Common myeloid progenitor, CD34-positive (primary cell): ENCODE measurements around the gene SUMO3.

ENCODE experiments used
- CTCF ChIA-PET: fragments of 350-600 bp; sonication (Branson Sonifier 250); formaldehyde crosslinking; loops from one replicate; lab custom pipeline; 2021; ENCODE audit warnings: antibody characterized with exemption; lab: Charles Lee
- POLR2A ChIA-PET: fragments of 350-600 bp; sonication (Branson Sonifier 250); formaldehyde crosslinking; loops from one replicate; lab custom pipeline; 2021; ENCODE audit warnings: antibody characterized with exemption; lab: Charles Lee
- DNase-seq, 3 donors: peaks; one replicate each; pipeline versions ENCODE4 v3.0.0 to v3.0.0-alpha.2; 2013
- H3K27ac ChIP-seq, 2 experiments: 1 replicate in 1 of 2; 2 replicates in 1 of 2; pipeline ENCODE4 v1.7.0; 2013; ENCODE audit warnings: inconsistent platforms in 2 of 2, low read length in 2 of 2, mild to moderate bottlenecking in 2 of 2, low read depth in 1 of 2, moderate library complexity in 1 of 2; ENCODE audit not compliant: severe bottlenecking in 2 of 2, insufficient read depth in 1 of 2, poor library complexity in 1 of 2
- H3K27me3 ChIP-seq, 5 experiments: replicated peaks in 2 of 5; 1 replicate in 3 of 5; 2 replicates in 2 of 5; pipeline versions ENCODE4 v1.6.1 to v1.7.0; 2013; ENCODE audit warnings: low read length in 4 of 5, mild to moderate bottlenecking in 2 of 5, moderate library complexity in 2 of 5, inconsistent platforms in 1 of 5; ENCODE audit not compliant: insufficient read depth in 5 of 5, control insufficient read depth in 4 of 5
- H3K36me3 ChIP-seq, 4 experiments: 1 replicate in 2 of 4; 2 replicates in 2 of 4; pipeline versions ENCODE4 v1.6.1 to v1.7.0; 2013; ENCODE audit warnings: low read length in 3 of 4, control low read depth in 1 of 4, mild to moderate bottlenecking in 1 of 4; ENCODE audit not compliant: control insufficient read depth in 4 of 4, insufficient read depth in 4 of 4
- H3K4me1 ChIP-seq, 4 experiments: 1 replicate in 3 of 4; 2 replicates in 1 of 4; pipeline versions ENCODE4 v1.6.1 to v1.7.1; 2013; ENCODE audit warnings: low read length in 3 of 4, mild to moderate bottlenecking in 3 of 4, control low read depth in 1 of 4, inconsistent platforms in 1 of 4, moderate library complexity in 1 of 4; ENCODE audit not compliant: control insufficient read depth in 4 of 4, insufficient read depth in 4 of 4; ENCODE audit errors: control extremely low read depth in 1 of 4
- H3K4me3 ChIP-seq, 7 experiments: 1 replicate in 4 of 7; 2 replicates in 3 of 7; pipeline versions ENCODE4 v1.5.1 to v1.7.0; 2013; ENCODE audit warnings: mild to moderate bottlenecking in 7 of 7, low read length in 6 of 7, moderate library complexity in 6 of 7, inconsistent platforms in 2 of 7, low read depth in 2 of 7, control low read depth in 1 of 7; ENCODE audit not compliant: insufficient read depth in 4 of 7, control insufficient read depth in 1 of 7; ENCODE audit errors: extremely low read depth in 1 of 7
- H3K9me3 ChIP-seq, 5 experiments: 1 replicate in 4 of 5; 2 replicates in 1 of 5; pipeline versions ENCODE4 v1.6.1 to v1.7.1; 2013; ENCODE audit warnings: low read length in 4 of 5, mild to moderate bottlenecking in 2 of 5, inconsistent platforms in 1 of 5, low read depth in 1 of 5, moderate library complexity in 1 of 5; ENCODE audit not compliant: control insufficient read depth in 4 of 5, insufficient read depth in 2 of 5; ENCODE audit errors: control extremely low read depth in 1 of 5
- WGBS: methylation state at CpG from one replicate; pipeline ENCODE4 v1.1.5; 2013; ENCODE audit not compliant: insufficient coverage; 5-methylcytosine and 5-hydroxymethylcytosine counted together

The SUMO3 gene

DNA sequence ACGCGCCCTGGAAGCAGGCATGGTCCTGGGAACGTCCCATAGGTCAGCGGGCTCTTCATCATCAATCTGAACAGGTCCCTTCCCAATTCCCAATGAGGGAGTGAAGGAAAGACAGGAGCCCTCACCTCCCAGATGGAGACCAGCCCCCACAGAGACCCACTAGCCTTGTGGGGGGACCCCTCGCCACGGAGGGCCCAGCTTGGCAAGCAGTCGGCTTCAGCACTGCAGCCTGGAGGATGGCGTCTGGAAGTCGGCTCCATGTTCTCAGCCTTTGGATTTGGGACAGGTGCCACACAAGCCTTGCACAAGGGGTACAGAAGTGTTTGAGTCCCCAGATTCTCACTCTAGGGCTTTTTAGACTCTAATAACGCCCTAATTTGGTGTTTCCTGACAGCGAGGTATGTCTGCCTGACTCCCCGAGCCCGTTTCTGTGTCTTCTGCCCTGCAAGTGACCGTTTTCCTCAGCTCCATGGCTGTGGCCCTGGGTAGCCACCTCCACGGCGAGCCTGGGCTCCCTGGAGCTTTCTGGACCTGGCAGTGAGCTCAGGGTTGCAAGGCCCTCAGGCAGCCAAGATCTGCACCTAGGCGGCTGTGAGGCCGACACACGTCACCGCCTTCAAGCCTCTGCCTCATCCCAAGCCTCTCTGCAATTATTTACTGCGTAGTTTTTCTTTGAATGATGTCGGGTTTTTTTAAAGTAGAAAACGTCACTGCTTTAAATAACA lies 25.0 kb upstream of the SUMO3 start:
- POLR2A ChIA-PET, result no interaction called here
- no peaks in the 10 kb centered on the region for H3K27me3 ChIP-seq

DNA sequence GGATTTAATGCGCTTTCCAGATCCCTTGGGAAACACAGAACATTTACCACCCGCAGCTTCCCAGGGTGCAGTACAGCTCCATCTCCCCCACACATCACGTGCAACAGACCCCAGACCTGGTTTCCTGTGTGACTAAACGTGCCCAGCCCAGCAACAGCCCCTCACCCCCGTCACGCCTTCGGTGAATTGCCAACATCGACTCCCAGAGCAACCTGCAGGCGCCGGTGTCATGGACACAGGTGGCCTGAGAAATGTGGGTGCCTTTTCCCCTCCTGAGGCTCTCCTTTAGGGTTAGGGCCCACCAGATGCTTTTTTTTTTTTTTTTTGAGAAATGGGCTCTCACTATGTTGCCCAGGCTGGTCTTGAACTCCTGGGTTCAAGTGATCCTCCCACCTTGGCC lies 24.2 kb upstream of the SUMO3 start:
- Histone ChIP-seq H3K27ac (no peak overlapping the region), H3K4me1 (peaks cover 0 to 19% (median 19%) of the 10 kb centered on the region in 4 experiments), H3K9me3 (no peaks in the 10 kb centered on the region), H3K4me3 (no peak overlapping the region), H3K36me3 (no peaks in the 10 kb centered on the region), H3K27me3 (no peaks in the 10 kb centered on the region)
- no peak for DNase-seq
- 93% methylated on average over 10 of the region's 10 CpGs for WGBS
- POLR2A ChIA-PET, result no interaction called here
- CTCF ChIA-PET, result no interaction called here

More for the DNA sequence above, 25.0 kb upstream of the SUMO3 start:
- Histone ChIP-seq H3K27ac (no peak overlapping the region), H3K36me3 (peaks cover 0 to 3% (median 1%) of the 10 kb centered on the region in 4 experiments), H3K4me3 (no peak overlapping the region), H3K4me1 (peaks cover 0 to 24% (median 23%) of the 10 kb centered on the region in 4 experiments), H3K9me3 (no peaks in the 10 kb centered on the region)
- WGBS, result 96% methylated on average over 18 of the region's 23 CpGs
- no peak for DNase-seq
- CTCF ChIA-PET, result interaction anchor here (0.6 to 1.0 kb wide), 3 partner anchors 15 to 31 kb away, joined by 3 to 4 read pairs (median 3); partner anchors contain the start of gene PTTG1IP

DNA sequence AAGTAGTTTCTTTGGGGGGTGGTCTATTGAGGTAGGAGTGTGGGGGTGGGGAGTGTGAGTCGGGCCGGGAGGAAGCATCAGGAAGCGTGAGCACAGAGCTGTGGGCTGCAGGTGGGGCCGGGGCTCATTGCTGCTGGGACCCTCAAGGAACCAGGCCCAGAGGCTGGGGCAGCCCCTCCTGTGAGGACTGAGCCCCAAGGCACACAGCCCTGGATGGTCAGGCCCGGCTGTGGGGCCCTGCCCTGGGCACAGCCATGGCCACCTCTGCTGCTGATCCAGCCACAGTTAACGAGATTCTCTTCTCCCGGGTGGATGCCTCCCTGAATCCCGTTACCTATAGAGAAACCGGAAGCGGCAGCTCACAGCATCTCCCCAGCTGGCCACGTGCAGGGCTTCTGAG lies 22.9 kb upstream of the SUMO3 start:
- peaks cover 0 to 9% (median 6%) of the 10 kb centered on the region in 4 experiments for H3K4me1 ChIP-seq
- no peak overlapping the region for H3K27ac ChIP-seq
- POLR2A ChIA-PET, result no interaction called here
- CTCF ChIA-PET, result no interaction called here
- H3K27me3 ChIP-seq, result no peaks in the 10 kb centered on the region
- DNase-seq, result no peak
- H3K4me3 ChIP-seq, result no peak overlapping the region
- 90% methylated on average over 11 of the region's 11 CpGs for WGBS
- H3K36me3 ChIP-seq, result no peaks in the 10 kb centered on the region
- H3K9me3 ChIP-seq, result no peaks in the 10 kb centered on the region

GRCh38 chr21:44838951-44839350 lies 21.1 kb upstream of the SUMO3 start:
- ChIA-PET CTCF (no interaction called here), POLR2A (interaction anchor here (1.1 kb wide), 1 partner anchor 12 kb away, joined by 3 read pairs; no protein-coding TSS in a partner anchor)
- no peaks in the 10 kb centered on the region for H3K9me3 ChIP-seq
- DNase-seq, result no peak
- H3K36me3 ChIP-seq, result no peaks in the 10 kb centered on the region
- no peak overlapping the region for H3K4me3 ChIP-seq
- no peak overlapping the region for H3K27ac ChIP-seq
- H3K4me1 ChIP-seq, result peaks cover 0 to 2% (median 0%) of the 10 kb centered on the region in 4 experiments
- 98% methylated on average over 9 of the region's 9 CpGs for WGBS
- no peaks in the 10 kb centered on the region for H3K27me3 ChIP-seq

DNA sequence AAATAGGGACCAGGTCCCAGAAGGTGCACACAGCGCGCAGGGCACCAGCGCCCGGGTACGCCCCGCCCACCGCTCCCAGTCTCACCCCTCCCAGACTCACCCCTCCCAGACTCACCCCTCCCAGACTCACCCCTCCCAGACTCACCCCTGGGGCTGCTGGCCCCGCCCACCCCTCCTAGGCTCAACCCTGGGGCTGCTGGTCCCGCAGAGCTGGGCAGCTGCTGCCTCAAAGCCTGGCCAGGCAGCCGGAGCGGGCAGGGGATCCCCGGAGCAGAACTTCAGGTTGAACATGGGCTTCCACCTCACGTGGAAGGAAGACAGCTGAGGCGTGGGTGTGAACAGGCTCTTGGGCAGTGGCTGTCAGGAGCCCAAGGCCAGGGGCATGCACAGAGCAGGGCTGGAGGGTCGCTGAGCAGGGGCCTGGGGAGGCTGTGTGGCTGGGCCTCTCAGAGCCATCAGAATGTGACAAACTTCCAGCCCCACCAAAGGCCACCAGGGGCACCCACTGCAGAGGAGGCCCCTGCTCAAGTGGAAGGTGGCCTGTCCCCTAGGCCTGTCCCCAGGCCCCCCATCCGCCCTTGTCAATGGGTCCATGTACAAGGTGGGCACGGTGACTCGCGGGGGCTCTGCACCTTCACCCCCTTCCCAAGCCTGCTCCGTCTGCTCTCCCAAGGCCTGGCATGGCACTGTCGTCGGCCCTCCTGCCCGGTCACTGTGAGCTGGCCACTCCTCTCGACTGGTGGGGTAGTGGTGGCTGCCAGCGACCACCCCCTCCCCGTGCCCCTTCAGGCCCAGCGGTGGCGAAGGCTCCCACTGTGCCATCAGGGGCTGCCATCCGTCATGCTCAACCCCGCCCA lies 20.4 kb upstream of the SUMO3 start:
- ChIA-PET CTCF (interaction anchor here (1.5 kb wide), 1 partner anchor 9 kb away, joined by 5 read pairs; no protein-coding TSS in a partner anchor), POLR2A (no interaction called here)
- Histone ChIP-seq H3K4me1 (peaks cover 0 to 2% (median 0%) of the 10 kb centered on the region in 4 experiments), H3K4me3 (no peak overlapping the region), H3K9me3 (no peaks in the 10 kb centered on the region), H3K27me3 (no peaks in the 10 kb centered on the region), H3K36me3 (no peaks in the 10 kb centered on the region), H3K27ac (no peak overlapping the region)
- no peak for DNase-seq
- WGBS, result 97% methylated on average over 26 of the region's 30 CpGs

DNA sequence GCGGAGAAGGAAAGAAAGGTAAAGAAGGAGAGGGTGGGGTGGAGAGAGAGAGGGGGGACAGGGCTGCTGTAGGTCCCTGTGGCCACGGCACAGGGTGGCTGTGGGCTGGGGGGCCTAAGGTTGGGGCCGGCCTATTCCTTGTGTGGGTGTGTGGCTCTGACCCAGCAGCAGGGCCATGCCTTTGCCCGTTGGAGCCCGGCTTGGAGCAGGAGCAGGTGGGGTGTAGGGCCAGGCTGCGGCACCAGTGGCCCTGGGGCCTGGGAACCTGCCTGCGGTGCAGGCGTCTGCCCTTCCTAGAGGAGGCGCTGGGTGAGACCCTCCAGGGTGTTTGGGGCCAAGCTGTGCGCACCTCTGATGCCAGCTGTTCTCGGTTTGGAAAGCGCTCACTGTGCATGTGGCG lies 19.7 kb upstream of the SUMO3 start:
- DNase-seq, result no peak
- Histone ChIP-seq H3K4me1 (peaks cover 0 to 7% (median 1%) of the 10 kb centered on the region in 4 experiments), H3K27me3 (no peaks in the 10 kb centered on the region), H3K4me3 (no peak overlapping the region), H3K9me3 (no peaks in the 10 kb centered on the region), H3K27ac (no peak overlapping the region), H3K36me3 (no peaks in the 10 kb centered on the region)
- ChIA-PET CTCF (interaction anchor here (1.5 kb wide), 1 partner anchor 9 kb away, joined by 5 read pairs; no protein-coding TSS in a partner anchor), POLR2A (interaction anchor here (0.6 to 1.2 kb wide), 2 partner anchors 11 to 14 kb away, joined by 3 to 4 read pairs; no protein-coding TSS in a partner anchor)
- WGBS, result 89% methylated on average over 13 of the region's 13 CpGs
